ENCODE data around the gene TRIM13. TPM values are rescaled to one million over a fixed set of nuclear protein-coding genes. Genes with fewer than 3 reads are reported as not detected.

The TRIM13 gene
- total and polyA plus RNA-seq, 2 of the 8 experiments (the other 6 are each of a cell fraction or from before 2014, with no cell fraction given): 21.2 to 31.5 TPM

GRCh38 chr13:49976314-49977258, 20.3 kb upstream of the TRIM13 start:
- no peak overlapping the region for H2BK120ac ChIP-seq (replicated peaks; ENCODE audit: low read depth, low read length)
- no peaks in the 10 kb centered on the region for H3K79me1 ChIP-seq (ENCODE audit: low read depth, low read length)
- no peak overlapping the region for H2BK12ac ChIP-seq (ENCODE audit: low read depth, low read length)
- no peak overlapping the region for H3K14ac ChIP-seq (ENCODE audit: insufficient read length)
- no peaks in the 10 kb centered on the region for H3K4me1 ChIP-seq (replicated peaks in 1 of 4; ENCODE audit: control insufficient read depth in 3 of 4, insufficient read depth in 4 of 4, low read length in 3 of 4)
- no peak overlapping the region for H4K91ac ChIP-seq (replicated peaks; ENCODE audit: insufficient read length, low read length)
- 55% methylated on average over 8 of the region's 8 CpGs; no CpG with 5 or more reads in 1 of the 2 experiments for WGBS, 2 experiments (ENCODE audit: extremely low coverage in 1 of 2, insufficient coverage in 1 of 2, insufficient read length in 1 of 2, insufficient replicate concordance in 2 of 2, low coverage in 1 of 2, low lambda C conversion rate in 2 of 2, missing lambda C conversion rate in 1 of 2)
- no peaks in the 10 kb centered on the region for H3K23me2 ChIP-seq (ENCODE audit: low read depth, low read length)
- no peaks in the 10 kb centered on the region for H3K9me3 ChIP-seq (ENCODE audit: insufficient read depth in 2 of 2, low read depth in 1 of 2, low read length in 1 of 2)
- no peak overlapping the region for H2BK15ac ChIP-seq (ENCODE audit: low read length)
- H3K23ac ChIP-seq (ENCODE audit: insufficient read length): no peak overlapping the region
- H2BK5ac ChIP-seq (ENCODE audit: low read depth, low read length): no peak overlapping the region
- ChIA-PET POLR2A (ENCODE audit: partially characterized antibody) (interaction anchor here (0.6 kb wide), 1 partner anchor 114 kb away, joined by 4 read pairs; no protein-coding TSS in a partner anchor), CTCF (ENCODE audit: partially characterized antibody) (interaction anchor here (0.6 to 5.9 kb wide), 34 partner anchors 9 to 988 kb away, joined by 3 to 72 read pairs (median 4); partner anchors contain the start of gene TRIM13)
- H2BK20ac ChIP-seq (ENCODE audit: low read length): no peak overlapping the region
- no peaks in the 10 kb centered on the region for H3K79me2 ChIP-seq (ENCODE audit: control insufficient read depth in 1 of 2, insufficient read depth in 2 of 2, low read length in 2 of 2)
- DNase-seq (ENCODE audit: low read depth in 1 of 2, low spot score in 2 of 2) (peak in 1 of 2 experiments; percentile 75), FAIRE-seq (peak; percentile 96)
- H3K56ac ChIP-seq (replicated peaks; ENCODE audit: insufficient read length, low read depth, low read length): no peak overlapping the region
- no peak overlapping the region for H3K9ac ChIP-seq (replicated peaks in 1 of 4; ENCODE audit: extremely low read depth in 1 of 4, low read depth in 3 of 4, low read length in 3 of 4)
- no peak overlapping the region for H3K4ac ChIP-seq (replicated peaks; ENCODE audit: insufficient read length, low read depth, low read length)
- H3K4me2 ChIP-seq (ENCODE audit: insufficient read depth in 1 of 2, low read depth in 2 of 2, low read length in 2 of 2): no peak overlapping the region
- no peaks in the 10 kb centered on the region for H3K27me3 ChIP-seq (replicated peaks in 1 of 4; ENCODE audit: control insufficient read depth in 3 of 4, extremely low read depth in 1 of 4, insufficient read depth in 3 of 4, low read length in 3 of 4)
- no peak overlapping the region for H4K8ac ChIP-seq (ENCODE audit: extremely low read depth, insufficient read depth, low read length)
- H4K20me1 ChIP-seq (replicated peaks in 1 of 2; ENCODE audit: control insufficient read depth in 1 of 2, insufficient read depth in 2 of 2, low read length in 2 of 2): no peaks in the 10 kb centered on the region
- H3K36me3 ChIP-seq (ENCODE audit: control insufficient read depth in 2 of 4, insufficient read depth in 4 of 4, low read length in 3 of 4): no peaks in the 10 kb centered on the region
- no peak overlapping the region for H2AK5ac ChIP-seq (ENCODE audit: low read depth, low read length)
- H3K4me3 ChIP-seq (ENCODE audit: extremely low read depth in 1 of 4, insufficient read depth in 2 of 4, low read depth in 3 of 4, low read length in 4 of 4): no peak overlapping the region
- H3K18ac ChIP-seq (ENCODE audit: extremely low read depth, low read length): no peak overlapping the region
- H3K27ac ChIP-seq (ENCODE audit: low read depth, low read length): no peak overlapping the region
- H4K5ac ChIP-seq (ENCODE audit: insufficient read length, low read depth, low read length): no peak overlapping the region
- H2AFZ ChIP-seq (ENCODE audit: low read length): peak overlapping the region; percentile 97
- TF ChIP-seq RAD21 (IDR thresholded peaks at IDR 0.05 in 1 of 2, conservative IDR thresholded peaks at IDR 0.05 in 1 of 2; ENCODE audit: low read depth in 2 of 2, low read length in 2 of 2) (peak; percentile 97 to 98), FOSL1 (IDR thresholded peaks at IDR 0.05; ENCODE audit: insufficient read depth, low read depth, low read length) (no peak), YY1 (IDR thresholded peaks at IDR 0.05; ENCODE audit: low read depth, low read length) (0 out of 2 replicates have a peak, but pooled peaks have one; percentile 37), CTCF (IDR thresholded peaks at IDR 0.05; ENCODE audit: control extremely low read depth in 1 of 3, insufficient read depth in 1 of 3, low read depth in 1 of 3, low read length in 3 of 3) (peak; percentile 19 to 96 (median 82)), SP4 (IDR thresholded peaks at IDR 0.05; ENCODE audit: low read length) (no peak)
